ENCODE measurements around the gene POLDIP2.

DNA sequence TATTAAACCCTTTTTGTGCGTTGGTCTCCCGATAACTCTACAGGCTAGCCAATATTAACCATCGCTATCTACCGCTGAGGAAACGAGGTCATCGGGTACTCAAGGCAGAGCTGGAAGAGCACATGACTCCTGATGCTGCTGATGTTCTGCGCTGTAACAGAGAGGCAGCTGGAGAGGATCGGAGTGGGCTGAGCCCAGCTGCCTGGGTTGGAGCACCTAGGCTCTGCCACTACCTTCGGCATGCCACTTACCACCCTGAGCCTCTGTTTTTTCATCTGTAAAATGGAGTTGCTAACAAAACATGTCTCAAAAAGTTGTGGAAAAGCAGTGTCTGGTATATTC lies 49.1 kb upstream of the POLDIP2 start:
- no peak for TF ChIP-seq CTCF (IDR thresholded peaks at IDR 0.05; ENCODE audit: insufficient read depth, low read depth, low read length)
- no peak for TF ChIP-seq EZH2 (IDR thresholded peaks at IDR 0.05; ENCODE audit: insufficient read depth, low read length)
